Cerebellar nuclear complex (tissue), 1 donor: ENCODE results near the gene PLCB2.

Experiments used
- DNase-seq, 2 experiments: peaks; one replicate each; lab custom pipeline; 2025; lab: John Stamatoyannopoulos, UW

The PLCB2 gene

GRCh38 chr15:40249477-40250303, 58.0 kb downstream of the PLCB2 start:
- DNase-seq, result no peak

DNA sequence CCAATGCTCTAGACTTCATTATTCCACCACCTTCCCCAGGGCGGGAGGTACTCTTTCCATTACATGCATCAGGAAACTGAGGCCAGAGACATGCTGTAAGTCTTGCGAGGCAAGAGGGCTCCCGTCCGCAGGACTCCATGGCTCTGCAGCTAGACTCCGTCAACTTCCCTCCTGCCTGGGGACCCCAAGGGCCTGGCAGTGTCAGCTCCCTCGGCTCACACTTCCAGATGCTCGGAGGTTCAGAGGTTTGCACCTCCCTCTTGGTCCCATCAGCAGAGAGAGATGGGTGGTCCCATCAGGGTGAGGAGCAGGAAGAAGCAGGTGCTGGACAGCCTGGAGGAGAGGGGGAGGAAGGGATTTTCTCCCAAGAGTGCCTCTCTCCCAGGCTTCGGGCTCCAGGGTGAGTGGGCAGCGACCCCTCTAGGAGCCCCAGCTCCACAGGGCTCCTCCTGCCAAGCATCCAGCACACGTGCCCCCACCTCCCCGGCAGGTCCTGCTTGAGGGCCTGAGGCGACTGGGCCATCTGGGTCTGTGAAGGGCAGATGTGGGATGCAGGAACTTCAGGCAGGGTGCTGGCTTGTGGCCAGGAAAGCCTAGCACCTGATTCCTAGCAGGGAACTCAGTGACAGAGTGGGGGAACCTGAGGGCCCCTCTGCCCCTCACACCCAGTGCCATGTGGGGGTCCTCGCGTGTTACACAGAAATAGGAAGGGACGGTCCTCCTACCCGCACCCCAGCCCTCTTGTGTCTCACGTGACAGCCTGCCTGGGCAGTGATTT, 59.5 kb downstream of the PLCB2 start:
- no peak for DNase-seq

GRCh38 chr15:40247406-40247971, 60.2 kb downstream of the PLCB2 start:
- no peak for DNase-seq

DNA sequence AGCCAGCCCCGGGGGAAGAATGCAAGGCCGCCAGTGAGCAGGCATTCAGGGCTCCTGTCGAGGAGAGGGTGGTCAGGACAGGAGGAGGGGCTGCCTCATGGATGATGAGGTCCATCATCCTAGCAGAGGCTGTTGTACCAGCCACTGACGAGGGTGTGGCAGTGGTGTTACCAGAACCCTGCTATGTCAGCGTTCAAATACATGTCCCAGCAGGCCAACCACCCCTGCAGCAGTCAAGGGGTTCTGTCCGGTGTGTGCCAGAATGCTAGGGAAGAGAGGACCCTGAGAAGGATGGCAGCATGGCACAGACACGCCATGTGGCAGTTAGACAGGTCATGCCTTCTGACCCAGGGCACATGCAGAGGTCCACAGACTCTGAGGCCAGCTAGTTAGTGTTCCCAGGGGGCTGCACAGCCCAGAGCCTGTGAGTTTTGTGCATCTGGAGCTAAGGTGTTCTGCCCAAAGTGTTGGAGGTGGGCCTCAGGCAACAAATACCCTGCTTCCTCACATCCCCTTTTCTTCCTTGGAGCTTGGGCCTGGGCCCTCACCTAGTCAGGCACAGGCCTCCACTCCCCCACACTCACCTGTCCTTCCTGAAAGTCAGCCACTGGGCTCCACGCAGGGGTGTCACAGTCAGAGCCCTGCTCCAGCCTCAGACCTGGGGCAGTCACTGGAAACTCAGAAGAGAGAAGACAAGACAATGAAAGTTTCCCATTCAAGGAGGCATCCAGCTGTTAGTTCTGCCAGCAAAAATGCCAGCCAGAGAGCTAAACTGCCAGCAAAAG, 61.0 kb downstream of the PLCB2 start:
- no peak for DNase-seq

- no peak for DNase-seq
Measured at GRCh38 chr15:40245666-40246450, 61.9 kb downstream of the PLCB2 start.

DNA sequence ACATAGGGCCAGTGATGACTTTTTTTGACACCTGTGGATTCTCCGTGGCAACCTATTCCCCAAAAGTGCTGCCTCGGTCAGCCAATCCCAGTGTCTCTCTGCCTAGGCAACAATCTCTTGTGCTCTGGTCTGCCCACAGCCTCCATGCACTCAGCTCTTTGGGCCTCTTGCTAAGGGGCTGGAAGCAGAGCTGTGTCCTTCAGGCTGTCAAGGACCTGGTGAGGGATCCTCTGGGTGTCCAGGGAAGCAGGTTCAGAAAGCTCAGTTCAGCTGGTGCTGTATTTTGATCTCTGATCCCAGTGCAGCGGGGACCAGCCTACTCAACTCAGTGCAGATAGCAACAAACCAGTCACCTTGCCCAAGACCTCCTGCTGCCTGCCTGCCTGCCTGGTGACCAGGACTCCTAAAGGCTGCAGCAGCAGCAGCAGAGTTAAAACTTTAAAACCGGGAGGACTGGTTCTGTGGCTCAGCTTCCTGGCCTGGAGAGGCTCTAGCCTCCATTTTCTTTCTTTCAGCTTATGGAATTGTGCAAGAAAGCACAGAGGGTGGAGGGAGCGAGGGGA, 62.7 kb downstream of the PLCB2 start:
- no peak for DNase-seq

- DNase-seq, result no peak
Measured at GRCh38 chr15:40243126-40243810, 64.5 kb downstream of the PLCB2 start.

- no peak for DNase-seq
Measured at GRCh38 chr15:40242601-40243000, 65.1 kb downstream of the PLCB2 start.

DNA sequence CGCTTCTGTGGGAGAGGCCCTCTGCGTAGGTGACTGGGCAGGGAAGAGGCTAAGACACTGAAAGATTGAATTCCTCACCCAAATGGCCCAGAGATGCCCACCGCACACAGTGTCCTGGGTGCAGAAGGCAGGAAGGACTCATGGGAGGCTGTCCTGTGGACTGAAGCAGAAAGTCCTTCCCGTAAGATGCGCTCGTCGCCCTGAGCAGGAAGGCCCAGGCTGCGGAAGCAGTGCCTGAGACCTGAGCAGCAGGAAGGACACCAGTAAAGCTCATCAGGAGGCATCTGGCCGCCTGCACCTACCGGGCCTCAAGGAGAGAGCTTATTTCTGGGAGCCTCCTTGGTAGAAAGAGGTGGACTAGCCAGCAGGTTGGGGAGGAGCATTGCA, 65.5 kb downstream of the PLCB2 start:
- no peak for DNase-seq

DNA sequence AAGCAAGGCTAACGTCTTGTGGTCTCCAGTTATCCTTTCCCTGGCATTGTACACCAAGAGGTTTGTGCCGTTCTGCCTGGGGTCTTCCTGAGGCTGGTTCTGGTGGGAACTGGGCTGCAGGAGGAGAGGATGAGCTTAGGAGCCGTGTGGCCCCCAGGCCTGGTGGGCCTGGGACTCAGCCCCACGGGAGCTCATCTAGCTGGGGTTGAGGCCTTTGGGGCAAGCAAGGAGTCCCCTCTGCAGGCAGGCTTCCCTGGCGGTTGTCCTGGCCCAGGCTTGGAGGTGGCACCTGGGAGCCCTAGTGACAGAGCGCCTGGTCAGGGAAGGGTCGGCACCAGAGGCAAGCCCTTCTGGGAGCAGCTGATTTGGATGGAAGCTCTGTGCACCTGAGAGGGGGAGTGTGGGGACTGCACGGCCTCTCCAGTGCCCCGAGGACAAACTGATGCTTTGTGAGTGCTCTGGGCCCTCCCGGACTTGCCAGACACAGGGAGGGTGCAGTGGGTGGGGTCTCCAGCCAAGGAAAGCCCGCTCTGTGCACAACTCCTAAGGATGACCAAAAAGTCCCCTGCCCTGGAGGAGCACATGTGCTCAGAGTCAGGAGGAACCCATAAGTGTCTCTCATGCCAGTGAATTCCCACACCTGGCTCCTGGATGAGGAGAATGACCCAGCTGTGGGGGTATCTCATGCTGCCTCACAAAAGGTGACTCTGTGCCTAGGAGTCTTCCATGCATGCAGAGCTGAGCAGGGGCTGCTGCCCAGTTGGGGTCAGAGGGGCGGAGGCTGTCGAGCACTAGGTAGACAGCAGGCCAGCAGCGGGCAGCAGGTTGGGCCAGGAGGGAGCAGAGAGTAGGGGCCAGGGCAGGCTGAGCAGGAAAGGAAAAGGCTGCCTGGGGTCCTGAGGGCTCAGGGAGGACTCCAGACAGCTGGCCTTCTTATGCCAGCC, 66.2 kb downstream of the PLCB2 start:
- no peak for DNase-seq

DNA sequence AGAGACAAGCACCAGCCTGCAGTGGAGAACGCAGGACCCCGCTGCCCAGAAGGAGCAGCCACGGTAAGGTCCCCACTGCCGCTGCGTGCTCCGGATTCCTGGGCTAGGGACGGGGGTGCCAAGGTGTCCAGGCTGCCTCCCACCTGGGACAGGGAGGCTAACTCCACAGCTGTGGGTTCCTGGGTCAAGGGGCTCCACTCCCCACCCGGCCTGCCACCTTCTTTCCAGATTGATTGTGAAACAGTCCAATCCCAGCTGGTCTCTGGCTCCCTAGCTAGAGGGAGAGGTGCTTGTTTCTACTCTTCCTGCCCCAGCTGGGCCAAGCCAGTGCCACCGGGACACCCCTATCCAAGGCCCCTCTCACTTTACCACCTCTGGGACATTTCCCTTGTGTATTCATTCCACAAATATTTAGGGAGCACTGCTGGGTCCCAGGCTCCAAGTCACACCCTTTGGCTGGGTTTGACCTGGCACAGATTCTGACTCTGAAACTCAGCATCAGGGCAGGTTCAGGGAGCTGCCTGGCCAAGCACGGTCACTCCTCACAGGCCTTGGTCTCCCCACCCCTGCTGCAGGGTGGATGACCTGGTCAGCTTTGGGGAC, 67.0 kb downstream of the PLCB2 start:
- no peak for DNase-seq

- DNase-seq, result peak in 1 of 2 experiments; percentile 11
Measured at GRCh38 chr15:40239693-40240618, 67.8 kb downstream of the PLCB2 start.

GRCh38 chr15:40239404-40239692, 68.4 kb downstream of the PLCB2 start:
- DNase-seq, result no peak

DNA sequence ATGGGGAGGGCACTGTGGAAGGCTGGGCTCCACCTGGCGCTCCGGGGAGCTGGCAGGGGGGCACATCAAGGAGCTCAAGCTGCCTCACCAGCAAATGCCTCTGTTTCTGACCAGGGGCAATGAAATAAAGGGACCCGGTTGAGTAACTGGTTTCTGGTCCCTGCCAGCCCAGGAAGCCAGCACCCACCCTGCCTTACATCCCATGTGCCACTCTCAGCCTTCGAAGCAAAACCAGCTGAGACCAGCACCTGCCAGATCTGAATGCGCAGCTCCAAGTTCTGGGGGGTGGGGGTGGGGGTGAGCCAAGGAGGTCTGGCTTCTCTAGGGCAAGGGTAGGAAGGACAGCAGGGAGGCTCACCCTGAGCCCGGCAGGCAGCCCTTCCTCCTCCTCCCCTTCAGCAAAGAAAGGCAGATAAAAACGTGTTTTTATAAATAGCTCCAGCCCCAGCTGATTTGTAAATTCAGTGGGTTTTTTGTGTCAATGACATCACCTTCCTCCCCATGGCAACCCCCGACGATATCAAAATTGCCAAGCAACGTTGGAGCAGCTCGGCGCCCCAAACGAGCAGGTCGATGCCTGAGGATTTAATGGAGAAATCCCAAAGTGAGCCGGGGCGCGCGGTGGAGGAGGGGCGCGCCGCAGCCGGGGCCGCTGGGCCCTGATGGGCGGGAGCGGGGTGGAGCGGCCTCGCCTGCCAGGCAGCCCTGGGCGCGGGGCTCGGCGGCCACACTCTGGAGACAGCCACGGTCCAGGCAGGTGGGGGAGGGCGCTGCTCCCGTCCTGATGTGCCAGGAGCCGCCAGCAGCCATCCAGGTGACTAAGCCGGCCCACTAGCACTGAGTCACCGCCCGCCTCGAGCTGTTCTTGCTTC, 69.0 kb downstream of the PLCB2 start, which contains the start of gene PAK6:
Gene PAK6, plus strand, starts transcription at position 532 of the 872 bp plus-strand sequence. CDS start 25,723 bp downstream, outside the sequence.
- DNase-seq, result no peak
